ENCODE measurements around the gene PNPT1. TPM values are rescaled to one million over a fixed set of nuclear protein-coding genes. Genes with fewer than 3 reads are reported as not detected.

PNPT1 gene
- total and polyA plus RNA-seq, 2 of the 8 experiments (the other 6 are each of a cell fraction or from before 2014, with no cell fraction given), result 8.3 to 40.2 TPM

DNA sequence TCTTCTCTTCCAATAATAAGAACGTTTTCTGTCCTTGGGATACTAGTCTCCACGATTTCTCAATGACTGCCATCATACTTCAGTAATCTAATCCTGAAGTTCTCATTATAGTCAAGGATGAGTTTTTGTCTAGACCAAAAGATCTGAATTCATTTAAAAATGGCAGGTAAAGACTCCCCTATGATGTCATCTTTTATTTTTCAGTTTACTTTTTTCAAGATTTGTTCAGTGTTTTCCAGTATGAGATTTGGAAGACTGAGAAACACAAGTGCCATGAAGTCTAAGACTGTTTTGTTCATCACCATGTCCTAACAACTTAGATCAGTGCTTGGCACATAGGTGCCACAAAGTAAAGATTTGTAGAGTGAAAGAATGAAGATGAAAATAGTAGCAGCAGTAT, 40.4 kb downstream of the PNPT1 start:
- ChIA-PET POLR2A (ENCODE audit: partially characterized antibody) (no interaction called here), CTCF (ENCODE audit: partially characterized antibody) (no interaction called here)
- H3K23me2 ChIP-seq (ENCODE audit: low read depth, low read length), result no peaks in the 10 kb centered on the region
- no peaks in the 10 kb centered on the region for H3K4me1 ChIP-seq (replicated peaks in 1 of 4; ENCODE audit: control insufficient read depth in 3 of 4, insufficient read depth in 4 of 4, low read length in 3 of 4)
- H3K4ac ChIP-seq (replicated peaks; ENCODE audit: insufficient read length, low read depth, low read length), result no peak overlapping the region
- no peaks in the 10 kb centered on the region for H3K79me2 ChIP-seq (ENCODE audit: control insufficient read depth in 1 of 2, insufficient read depth in 2 of 2, low read length in 2 of 2)
- no peak overlapping the region for H2BK120ac ChIP-seq (replicated peaks; ENCODE audit: low read depth, low read length)
- H3K23ac ChIP-seq (ENCODE audit: insufficient read length), result no peak overlapping the region
- H3K9me3 ChIP-seq (ENCODE audit: insufficient read depth in 2 of 2, low read depth in 1 of 2, low read length in 1 of 2), result no peaks in the 10 kb centered on the region
- H4K5ac ChIP-seq (ENCODE audit: insufficient read length, low read depth, low read length), result no peak overlapping the region
- H2AFZ ChIP-seq (ENCODE audit: low read length), result no peak overlapping the region
- H3K56ac ChIP-seq (replicated peaks; ENCODE audit: insufficient read length, low read depth, low read length), result no peak overlapping the region
- DNase-seq (ENCODE audit: low read depth in 1 of 2, low spot score in 2 of 2) (no peak), FAIRE-seq (no peak)
- no peak overlapping the region for H2BK12ac ChIP-seq (ENCODE audit: low read depth, low read length)
- H3K4me2 ChIP-seq (ENCODE audit: insufficient read depth in 1 of 2, low read depth in 2 of 2, low read length in 2 of 2), result no peak overlapping the region
- H3K79me1 ChIP-seq (ENCODE audit: low read depth, low read length), result no peaks in the 10 kb centered on the region
- H4K8ac ChIP-seq (ENCODE audit: extremely low read depth, insufficient read depth, low read length), result no peak overlapping the region
- no peak overlapping the region for H2BK15ac ChIP-seq (ENCODE audit: low read length)
- H3K9ac ChIP-seq (replicated peaks in 1 of 4; ENCODE audit: extremely low read depth in 1 of 4, low read depth in 3 of 4, low read length in 3 of 4), result no peak overlapping the region
- no peak overlapping the region for H2AK5ac ChIP-seq (ENCODE audit: low read depth, low read length)
- no peak overlapping the region for H2BK5ac ChIP-seq (ENCODE audit: low read depth, low read length)
- H3K27me3 ChIP-seq (replicated peaks in 1 of 4; ENCODE audit: control insufficient read depth in 3 of 4, extremely low read depth in 1 of 4, insufficient read depth in 3 of 4, low read length in 3 of 4), result no peaks in the 10 kb centered on the region
- H3K14ac ChIP-seq (ENCODE audit: insufficient read length), result no peak overlapping the region
- no peak overlapping the region for H3K27ac ChIP-seq (ENCODE audit: low read depth, low read length)
- H3K4me3 ChIP-seq (ENCODE audit: extremely low read depth in 1 of 4, insufficient read depth in 2 of 4, low read depth in 3 of 4, low read length in 4 of 4), result no peak overlapping the region
- H3K36me3 ChIP-seq (ENCODE audit: control insufficient read depth in 2 of 4, insufficient read depth in 4 of 4, low read length in 3 of 4), result peaks cover 4 to 40% (median 23%) of the 10 kb centered on the region in 4 experiments; a peak in 7 of 8 replicates
- no peaks in the 10 kb centered on the region for H4K20me1 ChIP-seq (replicated peaks in 1 of 2; ENCODE audit: control insufficient read depth in 1 of 2, insufficient read depth in 2 of 2, low read length in 2 of 2)
- WGBS, 2 experiments (ENCODE audit: extremely low coverage in 1 of 2, insufficient coverage in 1 of 2, insufficient read length in 1 of 2, insufficient replicate concordance in 2 of 2, low coverage in 1 of 2, low lambda C conversion rate in 2 of 2, missing lambda C conversion rate in 1 of 2), result 91% methylated on average over 2 of the region's 2 CpGs; no CpG with 5 or more reads in 1 of the 2 experiments
- no peak overlapping the region for H3K18ac ChIP-seq (ENCODE audit: extremely low read depth, low read length)
- no peak overlapping the region for H4K91ac ChIP-seq (replicated peaks; ENCODE audit: insufficient read length, low read length)
- H2BK20ac ChIP-seq (ENCODE audit: low read length), result no peak overlapping the region
- TF ChIP-seq CBX8 (IDR thresholded peaks at IDR 0.05; ENCODE audit: borderline replicate concordance, low read depth, low read length), result no peak
- TF ChIP-seq SIX5 (IDR thresholded peaks at IDR 0.05; ENCODE audit: low read depth, low read length), result no peak
- TF ChIP-seq CBX5 (IDR thresholded peaks at IDR 0.05; ENCODE audit: low read depth, low read length), result no peak
- TF ChIP-seq POU5F1 (IDR thresholded peaks at IDR 0.05; ENCODE audit: low read depth, low read length), result no peak
- no peak for TF ChIP-seq SP2 (IDR thresholded peaks at IDR 0.05; ENCODE audit: low read length)
- TF ChIP-seq CEBPB (IDR thresholded peaks at IDR 0.05; ENCODE audit: low read depth, low read length), result no peak
- no peak for TF ChIP-seq BRCA1 (IDR thresholded peaks at IDR 0.05; ENCODE audit: low read depth, low read length)
- no peak for TF ChIP-seq TAF7 (optimal IDR thresholded peaks at IDR 0.05; ENCODE audit: borderline replicate concordance, low read depth, low read length)
- TF ChIP-seq HDAC6 (IDR thresholded peaks at IDR 0.05; ENCODE audit: low read depth, low read length), result no peak
- TF ChIP-seq POLR2A (IDR thresholded peaks at IDR 0.05; ENCODE audit: control extremely low read depth in 1 of 2, low read depth in 2 of 2, low read length in 2 of 2), result no peak
- TF ChIP-seq JUN (IDR thresholded peaks at IDR 0.05; ENCODE audit: low read depth, low read length), result no peak
- no peak for TF ChIP-seq TAF1 (IDR thresholded peaks at IDR 0.05; ENCODE audit: low read depth, low read length)
- TF ChIP-seq, protein P1, sequence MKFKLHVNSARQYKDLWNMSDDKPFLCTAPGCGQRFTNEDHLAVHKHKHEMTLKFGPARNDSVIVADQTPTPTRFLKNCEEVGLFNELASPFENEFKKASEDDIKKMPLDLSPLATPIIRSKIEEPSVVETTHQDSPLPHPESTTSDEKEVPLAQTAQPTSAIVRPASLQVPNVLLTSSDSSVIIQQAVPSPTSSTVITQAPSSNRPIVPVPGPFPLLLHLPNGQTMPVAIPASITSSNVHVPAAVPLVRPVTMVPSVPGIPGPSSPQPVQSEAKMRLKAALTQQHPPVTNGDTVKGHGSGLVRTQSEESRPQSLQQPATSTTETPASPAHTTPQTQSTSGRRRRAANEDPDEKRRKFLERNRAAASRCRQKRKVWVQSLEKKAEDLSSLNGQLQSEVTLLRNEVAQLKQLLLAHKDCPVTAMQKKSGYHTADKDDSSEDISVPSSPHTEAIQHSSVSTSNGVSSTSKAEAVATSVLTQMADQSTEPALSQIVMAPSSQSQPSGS (IDR thresholded peaks at IDR 0.05; ENCODE audit: low read length), result no peak
- TF ChIP-seq BACH1 (IDR thresholded peaks at IDR 0.05; ENCODE audit: low read length), result no peak
